A549 treated with AZD2906 at 1 μM for 4 hours (cell line): Measurements from ENCODE around the gene GTF3C1. TPM values are rescaled to one million over a fixed set of nuclear protein-coding genes. Genes with fewer than 3 reads are reported as not detected.

Experiments used
- total RNA-seq: library from RNA; stranded (reverse); fragments of 200-300 nt; extraction: Qiagen RNA extraction; gene quantifications from 5 replicates; pipeline ENCODE4 v1.2.3, GENCODE V29; 2022

GTF3C1 gene
- total RNA-seq: 58.9 to 73.3 TPM (median 64.9 TPM) in 5 replicates

GRCh38 chr16:27549746-27550581, at the start of gene GTF3C1, which contains the start of gene KATNIP:
GTF3C1 (minus strand) TSS chr16:27549913; CDS start chr16:27549890, 23 bp downstream.
KATNIP (plus strand) TSS chr16:27550144; CDS start chr16:27550171, 27 bp downstream.

Other genes with a start within 250 kb of the GTF3C1 start
- gene IL4R, start 235.9 kb downstream of the GTF3C1 start, total RNA-seq: 27.1 to 30.6 TPM (median 29.5 TPM) in 5 replicates
- gene IL21R, start 147.7 kb downstream of the GTF3C1 start, total RNA-seq: 0.03 to 0.11 TPM (median 0.06 TPM) in 4 of 5 replicates, not detected in the other
- gene KATNIP, start 231 bp upstream of the GTF3C1 start, total RNA-seq: 10.3 to 13.2 TPM (median 11.2 TPM) in 5 replicates